ENCODE results near the gene FAM8A1.

Gene FAM8A1

GRCh38 chr6:17656092-17656491, 56.0 kb downstream of the FAM8A1 start:
- DNase-seq (ENCODE audit: low read depth, low spot score), result no peak

GRCh38 chr6:17656644-17657043, 56.5 kb downstream of the FAM8A1 start:
- DNase-seq (ENCODE audit: low read depth, low spot score), result no peak

Measured in smooth muscle cell of the brain vasculature (primary cell).